NCI-H510A treated with DMSO at 0.1 percent for 48 hours (cell line): ENCODE data around the gene CYP2B6.
"Not testable (repeated sequence)": the region's sequence is repeated elsewhere in the genome, so short reads cannot be mapped to it uniquely, and the experiment has no call there.

ENCODE experiments used
- DNase-seq: peaks from one replicate; lab custom pipeline; 2025; lab: John Stamatoyannopoulos, UW

CYP2B6 gene

GRCh38 chr19:41031916-41032315 lies 40.8 kb downstream of the CYP2B6 start:
- no peak for DNase-seq

GRCh38 chr19:41033324-41033723 lies 42.2 kb downstream of the CYP2B6 start:
- not testable (repeated sequence) for DNase-seq

- DNase-seq: no peak
These were observed 48.7 kb downstream of the CYP2B6 start for GRCh38 chr19:41039806-41040205.

GRCh38 chr19:41045095-41045494 lies 54.0 kb downstream of the CYP2B6 start:
- not testable (repeated sequence) for DNase-seq

GRCh38 chr19:41050426-41050825 lies 59.3 kb downstream of the CYP2B6 start:
- no peak for DNase-seq

GRCh38 chr19:41052162-41052561 lies 61.1 kb downstream of the CYP2B6 start:
- DNase-seq: not testable (repeated sequence)

- DNase-seq: not testable (repeated sequence)
These were observed 62.2 kb downstream of the CYP2B6 start for GRCh38 chr19:41053331-41053730.

GRCh38 chr19:41064974-41065569 lies 74.0 kb downstream of the CYP2B6 start:
- DNase-seq: no peak
